GM21576 (cell line): ENCODE data around the gene ALG14.
"Not testable (repeated sequence)": the region's sequence is repeated elsewhere in the genome, so short reads cannot be mapped to it uniquely, and the experiment has no call there.

Experiments used
- ATAC-seq: cut with Tn5 transposase; IDR thresholded peaks from one replicate; pipeline ENCODE4 v1.9.1; 2021; ENCODE audit warnings: mild to moderate bottlenecking, moderate library complexity; ENCODE audit not compliant: unreplicated experiment

The ALG14 gene

GRCh38 chr1:95088303-95088702 is 15.6 kb upstream of the ALG14 start:
- ATAC-seq: no peak

GRCh38 chr1:95086949-95087533 is 14.3 kb upstream of the ALG14 start:
- ATAC-seq: peak; percentile 57

GRCh38 chr1:95085376-95085775 is 12.6 kb upstream of the ALG14 start:
- ATAC-seq: no peak

- no peak for ATAC-seq
These were observed 11.8 kb upstream of the ALG14 start for GRCh38 chr1:95084317-95085176.

- no peak for ATAC-seq
These were observed 8.1 kb upstream of the ALG14 start for GRCh38 chr1:95080879-95081278.

- ATAC-seq: no peak
These were observed 7.7 kb upstream of the ALG14 start for GRCh38 chr1:95080446-95080845.

GRCh38 chr1:95076034-95076433 is 3.3 kb upstream of the ALG14 start:
- no peak for ATAC-seq

GRCh38 chr1:95073446-95073845 is 695 bp upstream of the ALG14 start:
- ATAC-seq: no peak

GRCh38 chr1:95072117-95072516 is 634 bp downstream of the ALG14 start:
- ATAC-seq: no peak

- no peak for ATAC-seq
These were observed 1.2 kb downstream of the ALG14 start for GRCh38 chr1:95071539-95071938.

- no peak for ATAC-seq
These were observed 3.0 kb downstream of the ALG14 start for GRCh38 chr1:95069710-95070093.

GRCh38 chr1:95068956-95069709 is 3.6 kb downstream of the ALG14 start:
- no peak for ATAC-seq

- ATAC-seq: no peak
These were observed 5.2 kb downstream of the ALG14 start for GRCh38 chr1:95067568-95067967.

- ATAC-seq: no peak
These were observed 5.7 kb downstream of the ALG14 start for GRCh38 chr1:95067062-95067461.

GRCh38 chr1:95061445-95062006 is 11.2 kb downstream of the ALG14 start:
- ATAC-seq: no peak

- no peak for ATAC-seq
These were observed 13.8 kb downstream of the ALG14 start for GRCh38 chr1:95058974-95059373.

- ATAC-seq: no peak
These were observed 15.4 kb downstream of the ALG14 start for GRCh38 chr1:95057351-95057750.

GRCh38 chr1:95049935-95050334 is 22.8 kb downstream of the ALG14 start:
- no peak for ATAC-seq

- ATAC-seq: no peak
These were observed 24.4 kb downstream of the ALG14 start for GRCh38 chr1:95048317-95048716.

- not testable (repeated sequence) for ATAC-seq
These were observed 25.1 kb downstream of the ALG14 start for GRCh38 chr1:95047624-95048023.

GRCh38 chr1:95046359-95046758 is 26.4 kb downstream of the ALG14 start:
- ATAC-seq: no peak
